Endometrial microvascular endothelial cells (primary cell): Measurements from ENCODE around the gene RICTOR. TPM values are rescaled to one million over a fixed set of nuclear protein-coding genes. Genes with fewer than 3 reads are reported as not detected.

ENCODE experiments used
- in situ Hi-C: cut with HindIII; loops from 2 replicates; pipeline ENCODE4 v1.10.0; 2017; ENCODE audit warnings: low sequenced_read_pairs, low pct_unique_long_range_greater_than_20kb; ENCODE audit errors: inconsistent ontology term
- total RNA-seq: library from RNA; depleted of rRNA; stranded (reverse); fragments of >200 nt; gene quantifications from one replicate; pipeline ENCODE4 v1.2.3, GENCODE V29; 2015; ENCODE audit errors: inconsistent ontology term

RICTOR gene
- total RNA-seq, 1 donor from 2014 or later: 14.7 TPM

DNA sequence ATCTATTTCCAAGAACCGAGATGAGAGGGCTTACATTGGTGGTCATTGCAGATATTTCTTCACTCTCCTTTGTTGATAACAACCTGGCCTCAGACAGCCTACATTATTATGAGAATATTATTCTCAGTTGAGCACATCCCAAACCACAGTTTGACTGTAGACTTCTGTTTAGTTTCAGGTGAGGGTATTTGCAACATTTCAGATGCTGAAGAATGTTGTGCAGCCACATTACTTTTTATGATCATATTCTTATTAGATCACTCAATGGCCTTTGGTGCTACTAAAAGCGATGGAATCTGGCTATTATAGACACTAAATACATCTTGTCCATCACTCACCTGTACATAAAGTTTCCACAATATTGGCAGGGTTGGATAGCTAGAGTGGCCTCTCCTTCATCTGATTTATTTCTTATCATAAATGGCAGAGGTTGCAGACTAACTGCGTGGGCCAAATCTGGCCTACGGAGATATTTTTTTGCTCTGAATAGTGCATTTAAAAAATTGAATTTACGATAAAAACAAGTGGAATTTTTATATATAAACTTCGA, 26.2 kb upstream of the RICTOR start:
- in situ Hi-C loops: no loop called here

DNA sequence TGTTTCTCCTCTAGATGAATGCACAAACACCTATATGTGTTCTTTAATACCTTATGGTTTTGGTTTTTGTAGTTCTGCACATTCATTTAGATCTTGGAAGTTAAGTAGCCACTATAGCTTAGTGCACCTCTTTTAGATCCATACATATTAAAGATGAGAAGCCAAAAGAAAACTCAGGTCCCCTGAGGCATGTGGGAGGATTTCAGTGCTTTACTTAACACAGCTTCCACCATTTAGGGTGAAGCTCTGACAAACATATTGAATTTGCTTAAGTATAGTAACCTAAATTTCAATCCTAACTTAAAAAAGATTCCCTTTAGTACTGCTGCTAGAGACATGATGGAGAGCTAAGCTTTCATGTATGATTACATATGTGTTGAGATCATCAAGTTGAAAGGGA, 25.6 kb upstream of the RICTOR start:
- in situ Hi-C loops: no loop called here

DNA sequence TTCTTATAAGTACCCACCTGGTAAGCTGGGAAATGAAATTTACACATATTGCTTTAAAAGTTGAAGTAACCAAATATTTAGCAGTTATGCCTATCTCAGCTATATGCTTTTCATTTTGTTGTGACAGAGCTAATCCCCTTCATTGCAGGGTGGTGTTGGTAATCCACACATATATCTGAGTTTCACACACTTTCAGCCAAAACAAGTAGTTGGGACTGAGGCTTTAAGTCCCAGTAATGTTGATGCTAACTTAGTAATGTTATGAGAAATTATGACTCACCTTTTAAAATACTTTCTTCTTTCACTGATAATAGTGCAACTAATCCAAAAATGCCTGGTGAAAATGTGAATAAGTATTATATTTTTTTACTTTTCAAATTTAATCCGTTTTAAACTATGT, 19.2 kb upstream of the RICTOR start:
- in situ Hi-C loops: no loop called here

DNA sequence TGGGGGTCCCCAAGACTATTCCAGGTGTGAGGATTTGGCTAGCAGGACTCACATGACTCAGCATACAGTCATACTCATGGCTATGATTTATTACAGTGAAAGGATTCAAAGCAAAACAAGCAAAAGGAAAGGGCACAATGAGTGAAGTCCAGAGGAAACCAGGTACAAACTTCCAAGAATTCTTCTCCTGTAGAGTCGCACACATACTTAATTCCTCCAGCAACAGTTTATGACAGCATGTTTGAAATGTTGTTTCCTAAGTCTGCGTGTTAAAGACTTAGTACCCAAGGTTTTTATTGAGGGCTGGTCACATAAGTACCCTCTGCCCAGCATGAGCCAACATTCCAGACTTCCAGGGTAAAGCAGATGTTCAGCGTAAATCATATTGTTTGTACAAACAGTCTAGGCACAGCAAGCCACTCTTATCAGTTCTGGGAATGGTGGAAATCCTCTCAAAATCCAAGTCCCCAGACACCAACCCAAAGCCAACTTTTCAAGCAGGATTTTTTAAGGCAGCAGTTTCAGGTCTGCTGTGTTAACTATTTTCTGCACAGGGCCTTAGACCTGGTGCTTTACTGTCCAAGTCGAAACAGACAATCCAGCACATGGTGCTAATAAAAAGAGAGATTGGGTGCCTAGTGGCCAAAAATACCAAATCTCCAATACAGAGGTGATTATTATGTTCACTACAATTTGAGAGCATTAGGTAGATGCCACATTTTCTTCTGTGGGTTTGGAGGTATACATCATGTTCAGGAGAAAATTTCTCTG, 18.6 kb upstream of the RICTOR start:
- in situ Hi-C loops: no loop called here

DNA sequence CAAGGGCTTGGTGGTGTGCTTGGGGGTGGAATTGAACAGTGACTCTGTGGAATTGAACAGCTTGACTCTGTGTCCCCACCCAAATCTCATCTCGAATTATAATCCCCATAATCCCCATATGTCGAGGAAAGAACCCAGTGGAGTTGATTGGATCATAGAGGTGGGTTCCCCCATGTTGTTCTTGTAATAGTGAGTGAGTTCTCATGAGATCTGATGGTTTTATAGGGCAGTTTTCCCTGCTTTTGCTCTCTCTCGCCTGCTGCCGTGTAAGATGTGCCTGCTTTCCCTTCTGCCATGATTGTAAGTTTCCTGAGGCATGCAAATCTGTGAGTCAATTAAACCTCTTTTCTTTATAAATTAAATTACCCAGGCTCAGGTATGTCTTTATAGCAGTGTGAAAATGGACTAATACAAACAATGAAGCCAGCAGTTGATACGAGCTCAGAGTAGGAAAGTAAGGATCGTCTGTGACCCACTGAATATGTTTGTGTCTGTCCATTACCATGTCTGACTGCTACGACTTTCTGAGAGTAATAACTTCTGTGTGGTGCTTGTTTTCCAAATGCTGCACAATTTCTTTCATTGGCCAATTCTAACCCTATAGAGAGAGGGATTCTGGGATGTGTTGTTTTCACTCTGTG, 17.9 kb upstream of the RICTOR start:
- in situ Hi-C loops: no loop called here

DNA sequence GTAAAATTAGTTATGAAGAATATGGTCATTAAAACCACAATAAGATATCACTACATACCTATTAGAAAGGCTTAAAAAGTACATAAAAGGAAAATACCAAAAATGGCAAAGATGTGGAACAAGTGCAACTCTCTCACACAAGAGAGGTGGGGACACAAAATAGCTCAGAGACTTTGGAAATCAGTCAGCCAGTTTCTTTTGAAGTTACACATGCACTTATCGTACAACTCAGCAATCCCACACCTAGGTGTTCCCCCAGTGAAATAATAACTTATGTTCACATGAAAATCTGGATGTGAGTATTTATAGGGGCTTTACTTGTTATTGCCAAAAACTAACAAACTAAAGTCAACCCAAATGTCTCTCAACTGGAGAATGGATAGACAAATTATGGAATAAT, 9.8 kb upstream of the RICTOR start:
- in situ Hi-C loops: no loop called here

DNA sequence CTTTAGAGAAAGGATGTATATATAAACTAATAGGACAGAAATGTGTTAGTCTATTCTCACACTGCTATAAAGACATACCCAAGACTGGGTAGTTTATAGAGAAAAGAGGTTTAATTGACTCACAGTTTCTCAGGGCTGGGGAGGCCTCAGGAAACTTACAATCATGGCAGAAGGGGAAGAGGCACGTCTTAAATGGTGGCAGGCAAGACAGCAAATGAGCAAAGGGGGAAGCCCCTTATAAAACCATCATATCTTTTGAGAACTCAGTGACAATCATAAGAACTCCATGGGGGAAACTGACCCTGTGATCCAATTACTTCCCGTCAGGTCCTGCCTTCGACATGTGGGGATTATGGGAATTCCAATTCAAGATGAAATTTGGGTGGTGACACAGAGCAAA, 8.8 kb upstream of the RICTOR start:
- in situ Hi-C loops: no loop called here

DNA sequence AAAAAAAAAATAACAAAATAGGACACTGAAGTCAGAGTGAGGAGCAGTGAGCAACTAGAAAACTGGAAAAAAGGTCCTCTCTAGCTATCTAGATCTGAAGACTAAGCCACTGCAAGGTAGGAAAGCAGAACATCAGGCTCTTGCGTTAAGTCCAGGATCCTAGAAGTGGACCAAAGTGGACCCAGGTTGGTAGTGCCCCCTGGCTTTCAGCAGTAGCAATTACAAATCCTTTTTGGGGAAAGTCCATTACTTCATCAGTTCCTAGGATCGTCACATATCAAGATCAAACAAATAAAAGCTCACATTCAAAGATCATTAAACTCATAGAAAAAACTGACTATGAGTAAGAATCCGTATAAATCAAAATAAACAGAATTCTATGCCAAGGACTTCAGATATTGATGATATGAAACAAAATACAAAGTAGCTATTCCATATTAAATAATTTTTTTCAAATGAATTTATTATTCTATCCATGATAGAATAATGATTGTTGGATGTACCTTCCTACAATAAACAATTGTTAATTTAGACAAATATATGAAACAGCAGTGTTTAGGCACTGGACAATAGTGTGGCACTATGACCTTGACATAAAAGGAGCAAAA, 6.5 kb upstream of the RICTOR start:
- in situ Hi-C loops: no loop called here

DNA sequence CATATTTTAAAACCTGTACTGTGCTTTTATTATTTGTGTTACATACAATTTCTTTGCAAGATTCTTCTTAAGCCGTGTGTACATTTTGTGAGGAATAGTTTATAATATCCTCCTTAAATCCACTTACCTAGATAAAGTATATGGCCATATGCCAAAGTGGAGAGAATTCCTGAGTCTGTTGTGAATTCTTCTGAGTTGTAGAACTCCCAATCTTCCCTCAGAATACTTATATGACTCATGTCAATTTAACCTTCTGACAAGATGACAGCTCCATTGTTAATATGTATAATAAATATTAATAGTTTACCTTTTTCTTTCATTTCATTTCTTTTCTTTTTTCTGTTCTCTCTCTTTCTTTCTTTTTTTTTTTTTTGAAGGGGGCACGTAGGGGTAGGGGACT, 6.0 kb upstream of the RICTOR start:
- in situ Hi-C loops: no loop called here

DNA sequence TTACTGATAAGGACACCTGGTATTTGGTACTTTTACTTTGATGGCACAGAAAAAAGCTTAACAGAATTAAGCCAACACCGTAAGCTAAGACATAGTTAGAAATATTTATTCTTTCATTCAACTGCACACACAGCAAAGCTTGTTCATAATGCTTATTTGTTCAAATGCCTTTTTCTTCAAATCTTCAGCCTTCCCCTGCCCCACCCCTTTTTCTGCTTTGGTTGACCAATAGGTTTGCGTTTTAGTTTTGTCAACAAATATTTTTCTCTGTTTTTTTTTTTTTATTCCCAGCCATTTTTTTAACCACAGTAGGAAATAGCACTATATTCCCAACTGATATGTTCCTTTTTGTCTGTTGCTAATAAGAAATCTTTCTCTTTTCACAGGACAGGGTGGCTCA, 4.9 kb upstream of the RICTOR start:
- in situ Hi-C loops: no loop called here

DNA sequence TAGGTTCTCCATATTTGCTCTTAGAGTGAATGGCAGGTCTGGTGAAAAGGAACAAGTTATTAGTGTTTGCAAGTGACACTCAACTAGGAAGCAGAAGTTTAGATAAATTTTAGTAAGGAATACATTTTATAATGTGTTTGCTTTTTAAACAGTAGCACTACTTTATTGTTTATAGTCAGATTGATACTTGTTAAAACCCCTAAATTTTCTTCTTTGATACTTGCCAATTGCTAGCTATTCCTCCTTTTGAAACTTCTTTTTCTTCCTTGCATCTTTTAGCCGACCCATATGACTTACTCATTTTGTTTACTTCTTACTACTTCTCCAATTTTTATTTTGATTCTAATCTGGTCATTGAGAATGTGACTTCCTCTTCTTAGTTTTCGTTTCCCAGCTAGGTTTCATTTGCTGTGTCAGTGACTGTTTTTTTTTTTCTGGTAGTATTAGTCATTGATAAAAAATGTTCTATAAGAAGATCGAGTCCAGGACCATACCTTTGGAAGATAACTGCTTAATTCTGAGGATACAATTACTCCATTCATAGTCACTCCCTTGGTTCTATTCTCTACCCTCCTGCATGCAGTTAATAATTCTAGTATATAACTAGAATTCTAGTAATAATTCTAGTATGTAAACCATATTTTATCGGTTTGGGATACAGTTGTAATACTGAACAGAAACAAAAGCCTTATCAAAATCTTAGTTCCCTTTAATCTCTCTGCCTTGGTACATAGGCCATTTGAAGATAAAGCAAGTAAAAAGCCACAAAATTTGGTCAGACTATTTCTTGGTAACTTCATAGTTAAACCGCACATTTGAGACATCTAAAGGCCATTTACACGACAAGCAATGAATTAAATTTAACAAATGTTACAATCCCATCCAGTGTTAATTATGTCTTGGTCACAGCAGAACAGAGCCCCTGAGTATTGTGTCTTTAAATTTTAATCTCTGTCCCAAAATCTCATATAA, 2.8 kb upstream of the RICTOR start:
- in situ Hi-C loops: no loop called here

DNA sequence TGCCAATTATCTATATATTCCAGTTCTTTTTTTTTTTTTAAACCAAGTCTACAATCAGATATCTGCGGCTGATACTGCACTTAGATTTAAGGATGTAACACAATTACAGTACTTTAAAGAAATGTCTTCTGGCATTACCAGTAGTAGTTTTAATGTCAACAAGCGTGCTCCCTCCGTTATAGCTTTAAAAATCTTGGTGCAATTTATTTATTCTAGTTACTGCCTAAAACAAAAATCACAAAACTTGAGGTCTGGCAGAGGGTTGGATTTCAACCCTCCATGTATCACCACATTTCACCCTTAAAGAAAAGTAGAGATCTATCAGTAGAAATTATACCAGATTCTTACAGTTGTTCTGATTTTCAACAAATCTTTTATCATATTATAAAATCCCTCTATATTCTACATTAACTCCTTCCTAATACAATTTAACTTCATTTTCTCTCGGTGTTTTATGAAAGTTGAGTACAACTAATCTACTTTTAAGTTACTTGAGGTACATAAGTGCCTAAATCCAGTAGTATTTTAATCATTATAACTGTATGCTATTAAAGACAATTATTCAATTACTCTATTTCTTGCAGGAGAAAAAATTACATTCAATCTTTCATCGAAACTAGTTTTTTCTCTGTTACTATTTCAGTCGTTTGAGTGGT, 2.0 kb upstream of the RICTOR start:
- in situ Hi-C loops: no loop called here

DNA sequence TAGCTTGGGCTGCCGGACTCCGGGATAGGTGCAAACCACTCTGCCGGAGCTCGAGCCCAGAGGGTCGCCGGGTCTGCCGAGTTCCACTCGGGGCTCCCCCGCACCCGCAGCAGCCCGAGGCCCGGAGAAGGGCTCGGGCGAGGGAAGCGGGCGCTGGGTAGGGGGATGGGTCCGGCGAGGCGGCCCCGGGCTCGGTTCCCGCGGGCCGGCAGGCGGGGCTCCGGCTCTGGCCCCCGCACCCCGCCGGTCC, 507 bp downstream of the RICTOR start:
- in situ Hi-C loops: no loop called here

DNA sequence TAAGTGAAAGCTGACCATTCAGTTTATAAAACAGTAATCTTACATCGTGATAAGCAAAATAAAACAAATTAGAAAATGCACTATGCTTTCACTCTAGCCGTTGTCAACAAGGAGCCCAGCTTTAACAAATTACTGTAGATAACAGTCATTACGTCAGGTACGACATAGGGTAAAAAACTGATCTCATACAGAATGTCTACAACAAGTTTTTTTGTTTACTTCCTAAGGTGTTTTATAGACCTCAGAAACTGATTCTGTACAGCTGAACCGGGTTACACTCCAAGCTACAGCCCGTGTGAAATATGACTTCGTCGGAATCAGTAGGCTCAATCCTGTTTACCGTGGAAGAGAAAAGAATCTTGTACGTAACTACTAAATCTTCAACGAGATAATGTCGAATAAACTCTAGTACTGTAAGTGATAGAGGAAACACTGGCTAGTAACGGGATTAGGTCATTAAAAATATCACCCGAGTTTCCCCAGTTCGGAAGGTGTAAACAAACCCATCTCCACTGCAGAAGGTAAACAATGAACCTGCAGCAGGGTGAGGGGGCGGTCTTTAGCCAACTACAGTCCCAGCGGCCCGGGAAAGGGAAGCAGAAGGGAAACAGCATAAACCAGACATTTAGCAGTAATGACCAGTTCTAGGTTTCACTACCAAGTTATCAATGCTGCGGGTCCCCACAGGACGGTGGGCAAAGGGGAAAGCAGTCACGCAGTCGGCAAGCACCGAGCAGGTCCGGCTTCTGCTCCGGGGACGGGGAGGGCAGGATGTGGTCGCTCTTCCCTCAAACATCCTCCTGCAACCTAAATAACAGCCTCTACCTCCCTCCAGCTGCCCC, 1.1 kb downstream of the RICTOR start:
- in situ Hi-C loops: no loop called here

DNA sequence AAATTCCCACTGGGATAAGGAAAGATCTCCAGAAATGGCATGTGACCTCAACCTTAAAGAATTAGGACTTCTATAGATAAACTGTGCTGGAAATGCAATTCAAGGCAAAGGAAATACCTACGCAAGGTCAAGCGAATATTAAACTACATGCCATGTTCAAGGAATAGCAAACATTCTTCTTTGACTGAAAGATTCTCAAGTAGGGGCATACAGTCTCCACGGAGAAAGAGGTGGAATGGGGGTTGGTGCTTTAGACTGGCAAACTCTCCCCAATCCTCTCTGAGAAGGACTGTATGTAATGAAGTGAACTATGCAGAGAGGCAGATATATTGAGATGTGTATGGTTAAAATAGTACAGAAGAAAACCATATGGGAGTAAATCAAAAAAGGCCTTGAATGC, 6.1 kb downstream of the RICTOR start:
- in situ Hi-C loops: no loop called here

DNA sequence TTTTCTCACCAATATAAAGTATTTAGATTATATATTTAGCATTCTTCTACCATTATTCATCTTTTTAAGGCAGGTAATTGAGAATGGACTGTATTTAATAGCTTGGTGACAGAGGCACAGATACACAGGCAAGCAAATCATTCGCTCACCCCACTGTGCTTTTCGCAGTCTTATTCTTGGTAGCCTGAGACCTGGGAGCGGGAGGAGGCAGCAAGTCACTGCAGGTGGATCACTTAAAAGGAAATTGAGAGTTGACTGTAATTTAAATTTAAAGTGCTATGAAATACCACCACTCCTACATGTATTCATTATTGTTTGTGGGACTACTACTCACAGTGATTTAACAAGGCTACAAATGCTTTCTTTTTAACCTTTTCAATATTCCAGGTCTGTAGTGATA, 9.7 kb downstream of the RICTOR start:
- in situ Hi-C loops: no loop called here

DNA sequence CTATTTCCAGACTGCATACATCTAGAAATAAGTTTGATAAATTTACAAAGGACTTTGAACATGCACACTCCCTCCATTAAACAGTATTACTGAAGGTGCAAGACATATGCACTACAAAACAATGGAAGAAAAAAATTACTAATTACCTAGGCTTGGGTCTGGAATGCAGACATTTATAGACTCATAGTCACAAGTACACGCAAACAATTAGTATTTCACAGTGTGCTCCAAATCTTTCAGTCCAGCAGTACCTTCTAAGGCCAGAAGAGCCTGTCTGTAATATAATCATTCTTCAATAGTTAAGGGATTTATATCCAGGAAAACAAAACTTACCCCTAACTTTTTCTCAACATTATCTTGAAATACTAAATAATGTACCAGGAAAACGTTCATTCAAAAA, 11.2 kb downstream of the RICTOR start:
- in situ Hi-C loops: no loop called here

DNA sequence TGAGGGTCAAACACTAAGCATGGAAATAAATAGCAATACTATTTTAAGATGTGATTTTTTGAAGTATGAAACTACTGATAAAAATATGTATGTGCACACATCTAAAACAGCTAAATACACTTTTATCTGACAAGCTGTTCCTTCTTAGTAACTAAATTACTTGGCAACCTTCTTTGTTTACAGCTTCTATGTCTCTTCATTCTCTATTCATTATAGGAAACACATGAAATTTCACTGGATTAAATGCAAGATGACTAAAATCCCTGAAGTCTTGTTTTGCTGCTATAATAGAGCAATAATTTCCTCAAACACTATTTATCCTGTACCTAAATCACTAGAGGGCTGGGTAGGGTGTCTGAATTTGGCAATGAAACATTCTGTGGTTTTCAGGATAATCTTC, 11.7 kb downstream of the RICTOR start:
- in situ Hi-C loops: no loop called here
